Raji (cell line): Measurements from ENCODE around the gene LSM7.
A peak's percentile ranks its signal among the peaks of the same experiment; 100 is the strongest.

Source experiments
- POLR2A ChIP-seq: IDR thresholded peaks from 2 replicates; pipeline ENCODE4 v1.6.1; 2011; ENCODE audit warnings: low read depth, low read length, control low read depth; ENCODE audit not compliant: insufficient read depth

The LSM7 gene

GRCh38 chr19:2334986-2335846 is 6.8 kb upstream of the LSM7 start:
- no peak for TF ChIP-seq POLR2A

- TF ChIP-seq POLR2A: no peak
Measured at GRCh38 chr19:2334426-2334825, 6.0 kb upstream of the LSM7 start.

- TF ChIP-seq POLR2A: no peak
Measured at GRCh38 chr19:2333807-2334211, 5.4 kb upstream of the LSM7 start.

GRCh38 chr19:2333027-2333806 is 4.8 kb upstream of the LSM7 start:
- TF ChIP-seq POLR2A: no peak

- peak; percentile 56; the same call in 1 of the 2 replicates for TF ChIP-seq POLR2A
Measured at GRCh38 chr19:2332341-2333026, 4.1 kb upstream of the LSM7 start.

GRCh38 chr19:2331601-2332246 is 3.3 kb upstream of the LSM7 start:
- no peak for TF ChIP-seq POLR2A

- no peak for TF ChIP-seq POLR2A
Measured at GRCh38 chr19:2330632-2331284, 2.4 kb upstream of the LSM7 start.

GRCh38 chr19:2330255-2330631 is 1.9 kb upstream of the LSM7 start:
- no peak for TF ChIP-seq POLR2A

GRCh38 chr19:2329501-2329916 is 1.1 kb upstream of the LSM7 start:
- no peak for TF ChIP-seq POLR2A

- no peak for TF ChIP-seq POLR2A
Measured at GRCh38 chr19:2329149-2329478, 728 bp upstream of the LSM7 start.

GRCh38 chr19:2327773-2328400 is 499 bp downstream of the LSM7 start:
- TF ChIP-seq POLR2A: 0 out of 2 replicates have a peak, but pooled peaks have one; percentile 27

GRCh38 chr19:2326699-2327360 is 1.6 kb downstream of the LSM7 start:
- TF ChIP-seq POLR2A: no peak

- TF ChIP-seq POLR2A: no peak
Measured at GRCh38 chr19:2325281-2326046, 2.9 kb downstream of the LSM7 start.
